Measurements from ENCODE around the gene NF2. TPM values are rescaled to one million over a fixed set of nuclear protein-coding genes. Genes with fewer than 3 reads are reported as not detected.

NF2 gene
- total RNA-seq, 1 donor from 2014 or later = 37.3 TPM

DNA sequence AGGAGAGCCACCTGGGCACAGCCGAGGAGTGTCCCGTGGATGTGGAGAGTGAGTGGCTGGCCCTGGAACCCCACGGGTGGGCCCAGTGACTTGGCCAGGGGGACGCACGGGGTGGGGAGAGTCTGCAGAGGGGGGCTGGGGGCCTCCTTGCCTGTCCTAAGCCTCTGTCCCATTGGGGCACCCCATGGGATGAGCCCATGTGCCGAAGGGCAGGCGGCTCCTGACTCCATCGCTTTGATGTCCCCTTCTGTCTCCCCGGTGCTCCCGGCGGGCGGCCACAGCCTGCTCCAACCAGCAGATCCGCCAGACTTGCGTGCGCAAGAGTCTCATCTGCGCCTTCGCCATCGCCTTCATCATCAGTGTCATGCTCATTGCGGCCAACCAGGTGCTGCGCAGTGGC lies 125.7 kb downstream of the NF2 start:
- DNase-seq (ENCODE audit: low spot score in 2 of 2) = no peak
- no peaks in the 10 kb centered on the region for H3K4me1 ChIP-seq
- intact Hi-C loops (cut with DNase I) = no loop called here

GRCh38 chr22:29731058-29731850 lies 127.8 kb downstream of the NF2 start:
- no peaks in the 10 kb centered on the region for H3K4me1 ChIP-seq
- TF ChIP-seq, protein P1, sequence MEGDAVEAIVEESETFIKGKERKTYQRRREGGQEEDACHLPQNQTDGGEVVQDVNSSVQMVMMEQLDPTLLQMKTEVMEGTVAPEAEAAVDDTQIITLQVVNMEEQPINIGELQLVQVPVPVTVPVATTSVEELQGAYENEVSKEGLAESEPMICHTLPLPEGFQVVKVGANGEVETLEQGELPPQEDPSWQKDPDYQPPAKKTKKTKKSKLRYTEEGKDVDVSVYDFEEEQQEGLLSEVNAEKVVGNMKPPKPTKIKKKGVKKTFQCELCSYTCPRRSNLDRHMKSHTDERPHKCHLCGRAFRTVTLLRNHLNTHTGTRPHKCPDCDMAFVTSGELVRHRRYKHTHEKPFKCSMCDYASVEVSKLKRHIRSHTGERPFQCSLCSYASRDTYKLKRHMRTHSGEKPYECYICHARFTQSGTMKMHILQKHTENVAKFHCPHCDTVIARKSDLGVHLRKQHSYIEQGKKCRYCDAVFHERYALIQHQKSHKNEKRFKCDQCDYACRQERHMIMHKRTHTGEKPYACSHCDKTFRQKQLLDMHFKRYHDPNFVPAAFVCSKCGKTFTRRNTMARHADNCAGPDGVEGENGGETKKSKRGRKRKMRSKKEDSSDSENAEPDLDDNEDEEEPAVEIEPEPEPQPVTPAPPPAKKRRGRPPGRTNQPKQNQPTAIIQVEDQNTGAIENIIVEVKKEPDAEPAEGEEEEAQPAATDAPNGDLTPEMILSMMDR (IDR thresholded peaks at IDR 0.05) = no peak
- peaks cover 10 to 39% of the 10 kb centered on the region in 2 donors for H3K36me3 ChIP-seq
- intact Hi-C loops (cut with DNase I) = no loop called here
- no peak overlapping the region for H3K4me3 ChIP-seq
- no peak overlapping the region for H3K27ac ChIP-seq
- no peaks in the 10 kb centered on the region for H3K9me3 ChIP-seq
- H3K27me3 ChIP-seq = no peaks in the 10 kb centered on the region
- no peak for DNase-seq (ENCODE audit: low spot score in 2 of 2)

More for the DNA sequence above, 125.7 kb downstream of the NF2 start:
- no peak overlapping the region for H3K4me3 ChIP-seq
- peaks cover 8 to 37% of the 10 kb centered on the region in 2 donors for H3K36me3 ChIP-seq
- no peaks in the 10 kb centered on the region for H3K9me3 ChIP-seq
- H3K27ac ChIP-seq = no peak overlapping the region
- no peaks in the 10 kb centered on the region for H3K27me3 ChIP-seq
- TF ChIP-seq, protein P1 (IDR thresholded peaks at IDR 0.05) = no peak

GRCh38 chr22:29732883-29733282 lies 129.4 kb downstream of the NF2 start:
- Histone ChIP-seq H3K36me3 (peaks cover 12 to 43% of the 10 kb centered on the region in 2 donors), H3K27ac (no peak overlapping the region), H3K4me1 (no peaks in the 10 kb centered on the region), H3K4me3 (no peak overlapping the region), H3K27me3 (no peaks in the 10 kb centered on the region), H3K9me3 (no peaks in the 10 kb centered on the region)
- TF ChIP-seq, protein P1 (IDR thresholded peaks at IDR 0.05) = no peak
- no peak for DNase-seq (ENCODE audit: low spot score in 2 of 2)
- intact Hi-C loops (cut with DNase I) = no loop called here

DNA sequence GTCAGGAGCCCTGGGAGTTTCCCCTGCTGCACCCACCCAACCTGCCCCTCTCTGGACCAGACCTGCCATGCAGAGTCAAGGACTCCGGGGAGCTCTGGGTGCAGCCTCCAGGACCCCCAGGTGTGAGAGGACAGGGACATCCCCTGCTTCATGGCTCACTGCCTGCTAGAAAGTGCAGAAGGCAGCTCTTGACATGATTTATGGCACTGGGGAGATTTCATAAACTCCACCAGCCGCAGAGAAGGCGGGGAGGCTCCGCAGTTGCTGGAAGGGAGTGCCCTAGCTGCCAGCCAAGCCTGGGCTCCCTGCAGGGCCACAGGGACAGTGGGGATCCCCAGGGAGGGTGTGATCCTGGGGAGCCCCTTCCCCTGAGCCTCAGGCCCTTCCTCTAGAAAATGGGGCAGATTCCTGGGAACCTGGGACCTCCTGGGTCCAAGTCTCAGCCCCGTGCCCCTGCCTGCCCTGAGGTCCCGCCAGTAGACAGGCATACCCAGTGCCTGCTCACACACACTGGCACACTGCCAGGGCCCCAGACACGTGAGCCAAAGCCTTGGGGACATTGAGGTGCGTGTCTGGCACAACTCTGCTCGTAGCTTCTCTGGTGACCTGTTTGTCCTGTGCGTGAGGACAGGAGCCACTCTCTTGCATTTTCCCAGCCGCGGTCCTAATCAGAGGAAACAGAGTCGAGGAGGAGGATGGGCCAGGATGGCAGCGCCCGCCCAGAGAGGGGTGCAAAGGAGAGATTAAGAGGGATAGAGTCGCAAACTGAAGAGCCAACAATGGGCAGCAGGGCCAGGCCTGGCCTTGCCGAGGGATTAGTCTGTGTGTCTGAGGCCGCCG lies 130.1 kb downstream of the NF2 start:
- Histone ChIP-seq H3K27ac (no peak overlapping the region), H3K4me3 (no peak overlapping the region)
- TF ChIP-seq, protein P1 (IDR thresholded peaks at IDR 0.05) = no peak

GRCh38 chr22:29734406-29734805 lies 131.0 kb downstream of the NF2 start:
- no peaks in the 10 kb centered on the region for H3K9me3 ChIP-seq
- no peak overlapping the region for H3K4me3 ChIP-seq
- TF ChIP-seq, protein P1 (IDR thresholded peaks at IDR 0.05) = no peak
- no peak overlapping the region for H3K27ac ChIP-seq
- no peaks in the 10 kb centered on the region for H3K27me3 ChIP-seq
- intact Hi-C loops (cut with DNase I) = no loop called here
- DNase-seq (ENCODE audit: low spot score in 2 of 2) = no peak
- H3K36me3 ChIP-seq = peaks cover 23 to 54% of the 10 kb centered on the region in 2 donors
- no peaks in the 10 kb centered on the region for H3K4me1 ChIP-seq

More for the DNA sequence above, 130.1 kb downstream of the NF2 start:
- H3K27me3 ChIP-seq = no peaks in the 10 kb centered on the region
- H3K9me3 ChIP-seq = no peaks in the 10 kb centered on the region
- no peaks in the 10 kb centered on the region for H3K4me1 ChIP-seq
- intact Hi-C loops (cut with DNase I) = no loop called here
- peaks cover 15 to 47% of the 10 kb centered on the region in 2 donors for H3K36me3 ChIP-seq
- DNase-seq (ENCODE audit: low spot score in 2 of 2) = no peak

Data from ascending aorta (tissue), 2 donors.